SW 1271 (cell line): Measurements from ENCODE around the gene CSRP3.

Source experiments
- DNase-seq, 2 experiments: peaks; one replicate each; lab custom pipeline; 2025; lab: John Stamatoyannopoulos, UW

CSRP3 gene

DNA sequence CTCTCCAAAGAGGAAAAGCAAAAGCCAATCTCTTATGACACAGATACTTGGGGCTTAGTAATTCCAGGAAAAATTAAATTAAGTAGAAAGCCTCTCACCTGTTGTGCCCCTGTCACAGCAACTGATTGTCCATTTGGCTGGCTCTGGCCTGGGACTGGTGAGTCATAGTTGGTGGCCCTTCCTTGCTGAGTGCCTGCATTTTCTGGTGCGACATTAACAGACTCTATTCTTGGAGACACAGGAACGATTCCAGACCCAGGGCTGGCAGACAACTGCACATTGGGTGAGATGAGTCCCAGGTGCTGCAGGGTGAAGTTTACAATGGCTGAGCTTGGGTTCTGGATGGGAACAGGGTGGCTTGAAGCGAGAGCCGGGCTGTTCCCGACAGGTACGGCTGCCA is 23.3 kb upstream of the CSRP3 start:
- DNase-seq = no peak

DNA sequence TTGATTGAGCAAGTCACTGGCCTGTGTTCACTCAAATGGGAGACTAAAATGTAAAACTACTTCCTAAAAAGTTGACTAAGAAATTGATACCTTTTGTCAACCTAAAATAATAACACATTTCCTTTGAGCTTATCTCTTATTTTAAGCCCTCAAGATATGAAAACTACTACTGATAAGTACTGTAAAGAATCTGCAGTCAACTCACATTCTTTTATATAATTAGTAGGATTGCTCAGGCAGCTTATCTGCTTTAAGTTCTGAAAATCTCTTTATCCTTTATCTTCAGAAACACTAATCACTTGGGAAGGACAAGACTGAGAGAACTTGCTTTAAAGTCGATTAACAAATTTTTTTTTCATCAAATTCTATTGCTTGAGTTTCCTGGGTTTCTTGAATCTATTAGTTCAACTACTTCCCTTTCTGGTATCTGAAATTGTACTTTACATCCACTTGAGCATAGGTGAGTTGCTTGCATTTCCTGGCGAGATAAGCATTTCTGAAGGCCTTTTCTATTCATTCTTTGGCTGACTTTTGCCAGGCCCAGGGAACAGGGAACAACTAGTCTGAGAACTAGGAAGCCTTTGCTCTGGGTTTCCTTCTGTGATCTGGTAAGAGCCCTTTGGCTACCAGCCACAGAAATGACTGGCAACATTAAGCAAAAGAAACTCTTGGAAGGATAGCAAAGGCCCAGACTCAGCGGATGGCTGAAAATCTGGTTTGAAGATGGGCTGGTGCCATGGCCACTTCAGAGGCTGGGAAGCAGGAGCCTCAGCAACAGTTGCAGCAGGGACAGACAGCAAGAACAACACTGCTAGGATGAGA is 19.3 kb upstream of the CSRP3 start:
- no peak for DNase-seq

DNA sequence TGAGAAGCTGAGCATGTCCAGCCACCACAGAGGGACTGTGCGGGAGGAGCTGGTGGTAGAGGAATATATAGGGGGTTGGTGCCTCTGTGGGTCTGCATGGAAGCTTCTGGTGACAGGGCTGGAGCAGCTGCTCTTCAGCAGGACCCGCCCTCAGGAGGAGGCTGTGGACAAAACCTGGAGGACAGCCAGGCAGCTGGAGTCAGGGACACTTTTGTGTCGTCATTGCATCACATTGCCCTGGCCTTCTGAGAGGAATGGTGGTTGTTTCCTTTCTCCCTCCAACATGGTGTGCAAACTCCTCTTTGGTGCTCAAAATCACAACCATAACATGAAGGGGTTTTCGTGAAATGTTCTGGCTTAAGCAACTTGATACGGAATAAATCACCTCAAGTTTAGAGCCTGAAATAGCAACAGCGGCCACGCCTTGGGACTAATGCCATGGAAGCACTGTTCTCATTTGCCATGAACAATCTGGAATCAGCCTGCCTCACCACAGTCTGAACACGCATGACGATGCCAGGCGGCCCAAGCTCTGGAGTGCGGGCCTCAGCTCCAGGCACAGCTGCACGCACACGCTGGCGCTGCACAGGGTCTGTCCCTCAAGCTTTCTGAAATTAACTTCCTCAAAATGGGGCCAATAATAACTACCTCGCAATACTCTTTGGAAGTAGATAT is 17.1 kb upstream of the CSRP3 start:
- no peak for DNase-seq

DNA sequence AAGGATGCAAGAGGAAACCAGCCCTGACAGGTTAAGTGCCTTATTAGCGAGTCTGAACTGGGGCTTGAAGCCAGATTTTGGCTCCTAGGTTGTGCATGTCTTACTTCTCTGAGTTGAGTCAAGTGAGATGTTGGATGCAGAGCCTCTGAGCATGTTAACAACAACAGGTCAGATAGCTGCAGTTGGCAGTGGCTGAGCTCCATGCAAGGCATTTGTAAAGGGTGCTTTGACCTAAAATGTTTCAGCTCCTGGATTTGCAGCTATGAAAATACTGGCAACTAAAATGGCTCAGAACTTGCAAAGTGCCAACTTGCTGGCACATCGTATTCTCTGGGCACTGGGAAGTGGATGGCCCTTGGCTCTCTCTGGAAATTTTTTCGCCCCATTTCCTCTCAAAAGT is 16.4 kb upstream of the CSRP3 start:
- DNase-seq = no peak

DNA sequence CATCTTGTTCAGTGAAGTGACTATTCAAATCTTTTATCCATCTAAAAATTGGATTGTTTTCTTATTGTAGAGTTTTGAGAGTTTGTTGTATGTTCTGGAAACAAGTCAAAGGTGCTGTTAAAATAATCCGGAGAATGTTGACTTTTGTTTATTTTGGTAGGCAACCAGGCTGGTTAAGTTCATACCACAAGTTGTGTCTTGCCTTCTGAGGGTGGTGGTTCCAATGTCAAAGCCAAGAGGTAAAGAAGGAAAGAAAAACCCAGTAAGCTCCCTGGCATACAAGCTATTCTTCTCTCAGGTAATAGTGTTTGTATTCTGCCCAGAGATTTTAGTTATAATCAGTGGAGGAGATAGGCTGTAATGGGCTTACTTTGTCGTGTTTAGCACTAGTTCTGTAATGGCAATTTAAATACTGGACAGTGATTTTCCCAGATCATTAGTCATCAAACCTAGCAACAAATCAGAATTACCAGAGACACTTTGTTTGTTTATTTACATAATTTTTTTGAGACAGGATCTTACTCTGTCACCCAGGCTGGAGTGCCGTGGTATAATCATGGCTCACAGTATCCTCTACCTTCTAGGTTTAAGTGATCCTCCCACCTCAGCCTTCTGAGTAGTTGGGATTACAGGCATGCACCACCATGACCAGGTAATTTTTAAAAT is 15.1 kb upstream of the CSRP3 start:
- DNase-seq = no peak

DNA sequence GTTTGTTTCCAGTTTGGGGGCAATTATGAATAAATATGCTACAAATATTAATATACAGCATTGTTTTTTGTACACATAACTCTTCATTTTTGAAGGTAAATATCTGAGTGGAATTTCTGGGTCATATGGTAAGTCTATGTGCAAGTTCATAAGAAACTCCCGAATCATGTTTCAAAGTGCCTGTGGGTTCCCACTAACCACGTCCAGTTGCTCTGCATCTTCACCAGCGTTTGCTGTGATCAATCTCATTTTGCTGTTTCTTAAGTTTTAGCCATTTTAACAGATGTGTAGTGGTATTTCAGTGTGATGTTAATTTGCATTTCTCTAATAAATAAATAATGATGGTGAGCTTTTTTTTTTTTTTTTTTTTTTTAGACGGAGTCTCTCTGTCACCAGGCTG is 14.2 kb upstream of the CSRP3 start:
- no peak for DNase-seq

DNA sequence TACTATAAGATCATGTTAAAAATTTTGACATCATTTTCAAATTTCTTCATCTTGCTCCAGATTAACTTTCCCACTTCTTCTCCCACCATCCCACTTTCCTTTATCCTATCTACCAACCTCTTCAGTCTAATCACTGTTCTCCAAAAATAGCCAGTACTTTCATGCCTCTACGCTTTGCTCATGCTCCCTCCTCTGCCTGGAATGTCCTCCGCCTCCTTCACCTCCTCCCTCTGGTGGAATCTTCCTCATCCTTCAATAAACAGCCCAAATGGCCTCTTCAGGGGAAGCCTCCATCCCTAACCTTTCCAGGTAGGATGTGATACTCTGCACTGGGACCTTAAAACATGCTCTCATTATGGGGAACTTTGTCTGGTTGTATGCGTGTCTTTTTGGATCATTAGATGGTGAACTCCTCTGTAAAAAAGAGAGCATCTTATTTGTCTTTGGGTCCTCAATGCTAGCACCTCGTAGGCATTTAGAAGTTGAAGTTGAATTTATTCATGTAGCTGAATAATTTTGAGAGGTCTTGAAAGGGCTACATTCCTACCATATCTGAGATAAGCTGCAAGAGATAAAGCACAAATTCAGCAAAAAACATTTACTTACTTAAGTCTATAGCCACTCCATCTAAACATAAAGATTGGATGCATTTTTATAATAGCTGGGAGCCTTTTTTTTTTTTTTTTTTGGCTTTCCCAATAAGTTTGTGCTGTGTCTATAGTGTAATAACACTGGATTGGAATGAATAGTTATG is 8.0 kb upstream of the CSRP3 start:
- DNase-seq = no peak

DNA sequence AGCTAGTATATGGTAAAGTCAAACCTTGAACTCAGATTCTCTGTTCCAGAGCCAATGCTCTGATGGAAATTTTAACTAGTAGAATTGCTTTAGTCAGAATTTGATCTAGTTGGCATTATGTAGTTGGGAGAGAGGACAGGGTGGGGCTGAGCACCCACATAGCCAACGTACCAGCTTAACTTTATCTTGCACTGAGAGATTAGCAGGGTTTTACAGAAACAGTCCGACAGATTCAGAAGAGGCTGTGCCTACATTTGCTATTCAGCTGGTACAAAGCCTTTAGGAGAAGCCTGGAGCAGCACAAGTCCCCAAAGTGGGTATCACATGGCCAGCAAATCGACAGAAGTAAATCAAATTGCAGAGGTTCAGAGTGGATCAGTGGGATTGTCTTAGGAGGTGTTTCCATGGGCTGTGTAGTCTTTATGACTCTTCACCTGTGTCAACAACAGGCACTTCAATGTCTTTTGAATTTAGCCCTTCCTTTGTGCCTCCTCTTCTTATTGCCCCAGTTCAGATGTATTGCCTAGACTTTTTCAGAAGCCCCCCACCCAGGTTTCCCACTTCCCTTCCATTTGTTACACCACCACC is 7.3 kb upstream of the CSRP3 start:
- DNase-seq = no peak

DNA sequence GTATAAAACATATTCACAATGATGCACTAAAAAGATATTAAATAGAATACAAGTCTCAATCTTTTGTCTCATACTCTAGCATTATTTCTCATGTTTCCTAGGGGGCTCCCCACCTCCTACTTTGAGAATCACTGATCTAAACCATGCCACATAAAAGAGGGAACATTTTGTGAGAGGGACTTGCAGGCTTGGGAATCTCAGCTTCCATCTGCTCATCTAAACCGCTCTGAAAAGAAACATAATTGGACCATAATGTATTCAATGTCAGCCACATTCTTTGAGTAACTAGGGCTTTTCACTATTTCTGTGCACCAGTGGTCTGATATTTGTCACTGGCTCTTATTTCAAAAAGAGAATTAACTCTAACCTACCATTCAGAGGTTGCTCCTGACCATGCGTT is 6.4 kb upstream of the CSRP3 start:
- DNase-seq = no peak

DNA sequence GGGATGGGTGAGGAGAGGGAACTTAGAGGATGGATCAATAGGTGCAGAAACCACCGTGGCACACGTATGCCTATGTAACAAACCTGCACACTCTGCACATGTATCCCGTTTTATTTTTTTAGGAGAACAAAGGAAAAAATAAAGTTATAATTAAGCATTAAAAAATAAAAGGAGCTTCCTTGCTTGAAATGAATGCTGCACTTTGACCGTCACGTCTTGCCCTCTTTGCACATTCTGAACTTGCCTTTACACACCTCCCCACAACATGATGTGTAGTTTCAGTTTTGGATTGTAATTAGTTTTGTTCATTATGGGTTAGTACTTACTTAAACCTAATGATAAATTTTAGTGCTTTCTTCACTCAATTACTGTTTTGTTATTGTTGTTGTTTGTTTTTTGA is 3.1 kb upstream of the CSRP3 start:
- no peak for DNase-seq

DNA sequence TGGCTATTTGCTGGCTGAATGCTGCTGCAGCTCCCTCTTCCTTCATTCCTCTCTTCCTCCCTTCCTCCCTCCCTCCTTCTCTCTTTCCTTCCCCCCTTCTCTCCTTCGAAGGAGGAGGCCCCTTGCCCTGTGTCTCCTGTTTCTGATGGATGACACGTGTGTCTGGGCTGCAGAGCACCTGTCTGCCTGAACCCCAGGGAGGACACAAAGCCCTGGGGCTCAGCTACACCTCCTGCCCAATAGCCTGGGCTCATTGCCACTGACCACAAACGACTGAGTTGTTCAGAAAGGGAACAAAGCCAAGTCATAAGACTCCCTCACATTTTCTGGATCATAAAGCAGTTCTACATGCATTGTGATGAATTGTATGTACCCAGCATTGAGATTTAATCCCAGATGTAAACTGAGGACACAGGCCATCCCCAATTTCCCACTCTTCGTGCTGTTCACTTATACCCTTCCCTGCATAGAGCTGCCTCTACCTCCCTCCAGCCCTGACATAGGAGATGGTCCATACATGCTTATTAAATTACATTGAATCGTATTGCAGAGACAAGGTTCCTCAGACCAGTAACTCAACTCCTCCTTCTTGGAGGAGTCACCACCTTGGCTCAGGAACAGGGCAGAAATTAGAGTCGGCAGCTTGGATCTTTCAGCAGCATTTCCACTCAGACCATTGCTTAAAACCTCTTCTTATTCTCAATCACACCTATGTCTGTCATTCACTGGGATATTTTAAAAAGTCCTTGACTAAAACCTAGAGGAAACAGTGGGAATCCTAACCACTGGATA is 1.2 kb downstream of the CSRP3 start:
- DNase-seq = no peak

DNA sequence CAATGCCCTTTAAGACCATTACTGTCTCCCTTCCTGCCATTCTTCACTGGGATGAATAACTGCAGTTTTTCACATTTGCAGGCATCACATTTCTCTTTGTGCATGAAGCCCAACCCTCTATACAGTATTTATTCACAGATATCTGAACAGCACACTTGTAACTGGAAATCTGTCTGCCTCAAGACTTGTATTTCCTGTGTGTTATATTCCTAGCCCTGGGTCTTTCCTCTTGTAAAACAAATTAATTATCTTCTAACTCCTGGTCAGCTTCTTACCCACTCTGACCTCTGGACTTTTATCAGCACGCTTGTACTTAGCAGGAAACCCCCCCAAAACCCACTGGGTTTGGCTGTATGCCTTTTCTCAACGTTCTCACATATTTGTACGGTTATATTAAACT is 2.0 kb downstream of the CSRP3 start:
- no peak for DNase-seq

DNA sequence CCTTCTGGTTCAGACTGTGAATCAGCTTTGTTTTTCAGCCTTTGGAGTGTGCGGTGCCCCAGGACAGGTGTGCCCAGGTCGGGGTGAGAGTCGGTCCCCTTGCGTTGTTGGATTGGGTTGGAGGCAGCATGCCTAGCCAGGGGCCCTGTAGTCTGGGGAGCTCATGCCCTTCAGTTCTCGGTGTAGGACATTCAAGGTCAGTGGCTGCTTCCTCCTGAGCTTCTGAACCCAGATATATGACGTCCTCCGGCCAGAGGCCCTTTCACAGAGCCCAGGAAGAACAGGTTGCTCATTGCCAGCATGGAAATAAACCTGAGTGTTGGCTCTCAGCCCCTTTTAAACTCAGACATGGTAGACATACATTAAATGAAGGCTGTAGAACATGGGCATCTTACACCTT is 2.7 kb downstream of the CSRP3 start:
- no peak for DNase-seq

DNA sequence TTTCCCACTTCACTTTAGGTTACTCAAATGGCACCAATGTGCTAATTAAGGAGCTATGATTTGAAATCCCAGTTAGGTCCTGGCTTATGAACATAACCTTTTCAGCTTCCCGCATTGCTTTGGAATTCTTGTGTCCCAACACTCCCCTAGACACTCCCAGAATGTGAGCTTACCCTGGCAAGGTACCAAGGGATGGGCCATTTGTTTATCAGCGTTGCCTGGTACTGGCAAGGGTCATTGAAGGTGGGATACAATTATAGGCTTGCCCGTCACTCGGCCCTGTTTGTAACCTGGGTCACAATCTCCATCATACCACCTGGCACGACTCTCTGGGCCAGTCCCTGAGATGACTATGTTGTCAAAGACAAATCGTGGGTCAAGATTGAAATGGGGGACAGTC is 5.4 kb downstream of the CSRP3 start:
- DNase-seq = no peak

DNA sequence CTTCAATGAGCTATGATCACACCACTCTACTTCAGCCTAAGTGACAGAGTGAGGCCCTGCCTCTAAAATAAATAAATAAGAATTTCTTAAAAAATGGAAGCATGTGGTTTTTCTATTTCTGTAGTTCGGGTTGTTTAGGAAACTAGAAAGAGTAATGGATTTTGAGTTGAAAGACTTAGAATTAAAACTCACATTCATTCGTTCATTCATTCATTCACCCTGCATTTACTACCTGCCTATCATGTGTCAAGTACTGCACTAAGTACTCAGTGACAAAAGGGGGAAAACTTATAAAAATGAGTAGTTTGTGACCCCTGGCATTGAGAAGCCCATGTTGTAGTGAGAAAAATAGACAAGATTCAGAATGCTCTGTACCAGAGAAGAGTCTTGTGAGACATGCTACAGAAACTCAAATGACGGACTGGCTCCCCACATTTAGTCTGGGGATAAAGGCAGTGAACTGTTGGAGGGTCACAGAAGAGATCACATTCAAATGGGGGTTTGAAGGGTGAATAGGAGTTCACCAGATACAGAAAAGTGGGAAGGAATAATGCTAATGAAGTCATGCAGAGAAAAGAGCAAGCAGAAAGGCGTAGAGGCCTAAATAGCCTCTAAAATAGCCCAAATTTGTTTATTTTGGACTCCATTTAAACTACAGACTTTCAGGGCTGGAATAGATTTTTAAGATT is 7.0 kb downstream of the CSRP3 start:
- DNase-seq = no peak

DNA sequence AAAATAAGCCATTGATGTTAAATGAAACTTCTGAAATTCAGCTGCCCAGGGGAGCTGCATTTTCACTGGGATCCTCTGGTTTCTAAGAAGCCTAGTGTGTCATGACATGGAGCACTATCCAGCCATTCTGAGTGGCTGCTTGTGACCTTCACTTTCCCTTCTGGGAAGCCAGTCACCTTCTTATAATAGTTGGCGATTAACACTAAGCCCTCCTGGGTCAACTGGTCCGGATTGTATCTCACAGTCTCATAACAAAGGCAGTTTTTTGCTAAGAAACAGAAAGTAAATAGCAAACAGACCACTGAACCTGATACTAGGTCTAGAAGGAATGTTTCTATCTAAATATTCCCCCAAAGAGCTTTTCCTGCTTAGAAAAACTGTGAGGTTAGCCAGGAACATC is 7.9 kb downstream of the CSRP3 start:
- DNase-seq = no peak

DNA sequence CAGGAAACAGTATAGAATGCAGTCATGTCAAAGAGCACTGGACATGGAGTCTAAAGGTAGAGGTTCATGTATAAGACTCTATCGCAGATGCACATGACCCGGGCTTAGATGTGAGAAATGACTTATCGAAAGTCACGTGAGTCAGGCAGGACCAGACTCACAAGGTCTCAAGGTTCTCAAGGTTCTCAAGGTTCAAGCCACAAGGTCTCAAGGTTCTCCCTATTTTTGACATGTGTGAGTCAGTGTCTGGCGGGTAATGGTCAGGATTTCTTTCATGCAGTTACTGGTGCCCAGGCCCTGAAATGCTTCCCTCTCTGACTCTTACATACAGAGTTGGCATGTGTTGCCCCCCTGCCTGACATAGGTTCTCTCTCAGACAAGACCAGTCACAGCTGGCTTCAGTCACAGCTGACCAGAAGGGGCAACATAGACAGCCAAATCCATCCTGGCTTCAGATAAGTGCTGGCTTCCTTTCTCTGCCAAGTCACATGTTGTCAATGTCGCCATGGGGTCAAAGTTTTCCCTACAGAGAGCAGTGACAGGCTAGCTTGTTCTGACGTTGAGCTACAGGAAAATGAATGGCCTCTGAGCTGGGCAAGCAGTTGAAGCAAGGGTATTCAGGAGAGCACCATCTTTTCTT is 10.1 kb downstream of the CSRP3 start:
- DNase-seq = no peak

DNA sequence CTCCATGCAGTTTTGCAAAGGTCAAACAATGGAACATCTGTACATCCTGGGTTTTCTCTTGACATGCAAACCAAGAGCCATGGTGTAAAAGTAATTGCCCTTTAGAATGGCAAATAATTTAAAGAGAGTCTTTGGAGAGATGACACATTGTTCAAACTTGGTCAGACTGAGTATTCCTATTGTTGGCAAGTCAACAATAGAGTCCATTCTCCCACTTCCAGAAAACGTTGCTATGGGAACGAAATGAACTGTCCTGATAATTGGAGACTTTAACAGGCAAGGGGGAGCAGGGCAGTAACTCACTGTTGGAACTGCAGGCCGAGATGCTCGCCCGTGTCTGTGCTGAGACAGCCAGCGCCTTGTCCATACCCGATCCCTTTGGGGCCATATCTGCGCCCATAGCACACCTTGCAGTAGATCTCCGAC is 13.9 kb downstream of the CSRP3 start:
- no peak for DNase-seq

DNA sequence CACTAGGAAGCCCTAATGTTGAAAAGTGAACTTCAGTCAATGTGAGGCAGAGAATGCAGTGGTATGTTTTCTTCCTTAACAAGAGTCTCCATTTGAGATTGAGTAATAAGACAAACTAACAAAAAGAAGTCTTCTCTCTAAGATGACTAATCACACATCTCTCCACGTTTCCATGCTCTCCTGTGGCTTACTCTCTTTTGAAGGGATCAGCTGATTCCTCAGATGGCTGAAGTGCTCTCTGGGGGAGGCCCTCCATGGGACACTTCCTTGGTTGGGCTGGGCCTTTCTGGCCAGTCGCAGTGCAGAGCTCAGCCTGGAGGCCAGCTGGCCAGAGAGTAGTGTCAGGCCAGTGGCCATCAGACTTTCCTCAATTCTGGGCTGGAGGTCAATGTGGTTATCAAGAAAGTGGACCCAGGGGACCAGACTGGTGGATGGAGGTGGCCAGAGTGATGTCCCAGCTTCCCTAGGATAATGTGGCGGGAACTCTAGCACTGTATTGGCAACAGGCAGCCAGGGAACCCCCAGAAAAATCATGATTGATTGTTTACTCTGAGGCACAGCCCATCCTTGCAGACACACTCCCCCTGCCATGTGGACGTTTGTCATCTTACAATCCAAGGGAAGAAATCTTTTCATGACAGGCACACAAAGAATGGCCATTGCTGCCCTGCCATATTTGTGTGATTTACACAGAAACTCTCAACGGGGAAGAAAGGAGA is 14.5 kb downstream of the CSRP3 start:
- DNase-seq = no peak
